ENCODE data around the gene ALG8.
"Not testable (repeated sequence)": the region's sequence is repeated elsewhere in the genome, so short reads cannot be mapped to it uniquely, and the experiment has no call there.

The ALG8 gene

GRCh38 chr11:78071717-78072116 is 67.7 kb downstream of the ALG8 start:
- DNase-seq (ENCODE audit: low read depth, low spot score), result no peak

DNA sequence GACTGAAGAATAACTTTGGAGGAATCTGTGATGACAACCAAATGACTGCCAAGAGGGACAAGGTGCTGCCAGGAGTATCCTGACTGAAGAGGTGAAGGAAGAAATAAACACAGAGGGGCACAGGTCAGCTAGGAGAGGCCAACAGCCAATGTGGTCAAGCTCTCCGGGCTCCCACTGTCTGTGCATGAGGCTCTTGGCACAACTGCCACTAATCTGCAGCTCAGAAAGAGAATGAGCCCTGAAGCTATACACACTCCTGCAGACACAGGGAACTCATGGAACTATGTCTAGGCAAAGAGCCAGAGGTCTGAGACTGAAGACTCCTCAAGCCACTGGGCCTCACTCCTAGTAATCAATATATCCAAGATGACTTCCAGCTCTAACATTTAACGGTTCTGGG is 68.8 kb downstream of the ALG8 start:
- no peak for DNase-seq (ENCODE audit: low read depth, low spot score)

- DNase-seq (ENCODE audit: low read depth, low spot score), result no peak
Observed at GRCh38 chr11:78069465-78069864, 70.0 kb downstream of the ALG8 start.

- no peak for DNase-seq (ENCODE audit: low read depth, low spot score)
Observed at GRCh38 chr11:78067704-78068103, 71.7 kb downstream of the ALG8 start.

DNA sequence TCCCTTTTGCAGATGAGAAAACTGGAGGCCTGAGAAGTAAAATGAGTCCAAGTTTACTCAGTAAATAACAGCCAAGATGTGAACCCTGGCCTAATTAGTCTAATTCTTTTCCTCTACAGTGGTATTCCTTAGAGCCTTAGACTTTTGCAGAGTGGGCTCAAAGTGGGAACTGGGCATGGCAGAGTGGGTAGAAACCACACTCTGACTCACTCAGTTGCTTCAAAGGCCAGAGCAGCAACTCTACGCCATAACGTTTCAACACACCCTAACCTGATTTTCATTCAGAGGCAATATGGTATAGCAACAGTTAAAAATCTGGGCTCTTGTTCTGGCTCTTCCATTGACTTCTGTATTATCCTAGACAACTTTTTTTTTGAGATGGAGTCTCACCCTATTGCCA is 73.0 kb downstream of the ALG8 start:
- DNase-seq (ENCODE audit: low read depth, low spot score), result no peak

- no peak for DNase-seq (ENCODE audit: low read depth, low spot score)
Observed at GRCh38 chr11:78065203-78065602, 74.2 kb downstream of the ALG8 start.

GRCh38 chr11:78063440-78064181 is 75.8 kb downstream of the ALG8 start, which contains the start of gene THRSP:
THRSP (plus strand) TSS chr11:78063861; CDS start chr11:78063882, 21 bp downstream.
- no peak for DNase-seq (ENCODE audit: low read depth, low spot score)

GRCh38 chr11:78062671-78063070 is 76.8 kb downstream of the ALG8 start:
- DNase-seq (ENCODE audit: low read depth, low spot score), result no peak

DNA sequence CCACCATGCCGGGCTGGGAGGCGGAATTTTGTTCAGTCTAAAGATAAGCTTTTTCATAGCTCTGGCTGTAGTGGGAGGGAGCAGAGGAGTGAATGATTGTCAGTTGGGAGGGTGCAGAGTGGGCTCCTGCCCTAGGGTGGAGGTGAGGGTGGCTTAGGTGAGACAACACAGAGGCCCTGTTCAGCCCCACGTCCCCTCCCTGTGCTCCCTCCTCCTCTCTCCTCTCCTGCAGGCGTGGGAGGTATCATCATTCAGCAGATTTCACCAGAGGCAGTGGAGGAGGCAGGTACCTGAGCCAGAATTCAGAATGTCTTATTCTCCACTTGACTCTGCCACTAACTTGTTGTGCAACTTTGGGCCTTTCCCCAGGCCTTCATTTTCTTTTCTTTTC is 77.5 kb downstream of the ALG8 start:
- DNase-seq (ENCODE audit: low read depth, low spot score), result no peak

GRCh38 chr11:78061088-78061920 is 78.1 kb downstream of the ALG8 start:
- no peak for DNase-seq (ENCODE audit: low read depth, low spot score)

- no peak for DNase-seq (ENCODE audit: low read depth, low spot score)
Observed at GRCh38 chr11:78060533-78060932, 78.9 kb downstream of the ALG8 start.

GRCh38 chr11:78059749-78060328 is 79.6 kb downstream of the ALG8 start:
- DNase-seq (ENCODE audit: low read depth, low spot score), result not testable (repeated sequence)

- no peak for DNase-seq (ENCODE audit: low read depth, low spot score)
Observed at GRCh38 chr11:78057462-78058055, 81.9 kb downstream of the ALG8 start.

- no peak for DNase-seq (ENCODE audit: low read depth, low spot score)
Observed at GRCh38 chr11:78056093-78056492, 83.3 kb downstream of the ALG8 start.

DNA sequence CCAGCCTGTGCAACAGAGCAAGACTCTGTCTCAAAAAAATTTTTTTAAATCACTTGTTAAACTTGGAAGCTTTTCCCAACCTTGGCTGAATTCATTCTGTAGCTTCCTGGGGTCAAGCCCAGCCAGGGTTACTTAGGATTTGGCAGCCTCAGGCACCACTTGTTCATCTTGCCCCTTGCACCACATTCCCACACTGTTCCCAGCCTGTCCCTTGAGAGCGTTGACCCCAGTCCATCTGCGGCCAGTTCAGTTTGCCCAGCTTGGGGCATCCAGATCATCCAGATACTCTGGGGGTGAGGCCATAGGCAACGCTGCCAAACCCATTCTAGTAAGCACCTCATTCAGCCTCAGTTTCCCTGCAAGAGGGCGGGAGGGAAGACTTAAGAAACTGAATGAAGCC is 84.5 kb downstream of the ALG8 start:
- DNase-seq (ENCODE audit: low read depth, low spot score), result no peak

- no peak for DNase-seq (ENCODE audit: low read depth, low spot score)
Observed at GRCh38 chr11:78050964-78051831, 88.2 kb downstream of the ALG8 start.
